HCEC 1CT (cell line): Measurements from ENCODE around the gene VTI1A.
A peak's percentile ranks its signal among the peaks of the same experiment; 100 is the strongest.
"Not testable (repeated sequence)": the region's sequence is repeated elsewhere in the genome, so short reads cannot be mapped to it uniquely, and the experiment has no call there.

Experiments
- DNase-seq: peaks from one replicate; pipeline ENCODE4 v3.0.0-alpha.2; 2017

Gene VTI1A

DNA sequence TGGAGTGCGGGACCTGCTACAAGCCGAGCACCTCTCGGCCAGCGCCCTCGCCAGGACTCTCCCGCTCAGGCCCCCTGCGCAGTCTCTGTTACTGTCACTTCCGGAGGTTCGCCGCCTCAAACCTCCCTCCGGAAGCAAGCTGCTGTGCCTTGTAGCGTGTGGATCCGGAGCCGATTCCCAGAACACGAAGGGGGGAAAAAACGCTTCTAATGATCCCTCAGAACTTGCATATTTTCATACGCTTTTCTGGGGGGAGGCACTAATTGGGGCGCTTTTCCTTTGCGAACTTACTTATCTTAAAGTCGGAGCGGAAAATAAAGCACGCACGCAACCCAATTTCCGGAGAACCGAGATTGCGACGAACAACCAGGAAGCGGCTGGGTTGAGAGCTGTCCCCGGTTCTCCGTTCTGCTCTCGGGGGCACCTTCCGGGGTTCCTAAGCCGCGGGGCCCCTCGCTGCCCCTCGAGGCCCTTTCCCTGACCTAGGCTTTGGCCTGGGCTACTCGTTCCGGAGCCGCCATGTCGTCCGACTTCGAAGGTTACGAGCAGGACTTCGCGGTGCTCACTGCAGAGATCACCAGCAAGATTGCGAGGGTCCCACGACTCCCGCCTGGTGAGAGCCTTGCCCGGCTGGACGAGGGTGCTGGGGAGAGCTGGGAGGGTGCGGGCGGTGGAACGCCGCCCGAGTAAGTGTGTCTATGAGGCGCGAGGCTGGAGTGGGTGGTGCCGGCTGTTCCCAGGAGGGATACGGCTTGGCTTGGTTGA is at the start of gene VTI1A, which contains the start of gene ZDHHC6:
TSS of gene VTI1A (plus strand) at position 361 of the 765 bp plus-strand sequence. CDS start at position 520, 159 bp downstream.
TSS of gene ZDHHC6 (minus strand) at position 60 of the 765 bp plus-strand sequence. CDS start 1,478 bp downstream, outside the sequence.
- peak; percentile 86 for DNase-seq

DNA sequence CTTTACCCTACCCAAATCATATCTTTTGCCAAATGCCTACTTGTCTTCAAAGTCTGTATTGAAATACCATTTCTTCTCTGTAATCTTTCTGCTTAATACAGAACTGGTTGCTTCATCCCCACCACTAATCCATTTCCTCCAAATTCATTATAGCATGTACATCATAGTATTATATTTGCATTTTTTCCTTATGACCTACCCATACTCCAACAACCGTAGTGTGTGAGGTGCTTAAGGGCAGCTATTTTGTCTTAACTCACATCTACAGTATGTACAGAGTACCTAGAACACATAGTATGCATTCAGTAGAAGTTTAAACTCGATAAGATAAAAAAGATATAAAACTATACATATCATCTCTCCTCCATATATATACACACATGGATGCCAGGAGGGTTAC is 49.4 kb upstream of the VTI1A start:
- DNase-seq, result no peak

DNA sequence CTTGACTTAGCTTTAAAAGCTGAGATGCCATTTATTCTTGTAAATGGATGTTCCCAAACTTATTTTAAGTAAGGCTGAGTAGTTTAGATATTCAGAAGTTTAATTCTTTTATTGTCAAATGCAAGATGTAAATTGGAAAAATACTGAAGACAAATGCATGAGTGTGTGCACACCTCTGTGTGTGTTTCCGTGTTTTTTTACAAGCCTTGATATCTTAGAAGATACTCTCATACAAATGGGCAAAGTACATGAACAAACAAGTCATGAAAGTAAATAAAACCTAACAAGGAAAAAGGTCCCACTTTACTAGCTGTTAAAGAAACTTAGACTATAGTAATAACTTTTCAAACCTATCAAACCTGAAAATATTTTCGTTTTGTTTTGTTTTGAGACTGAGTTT is 44.1 kb upstream of the VTI1A start:
- DNase-seq, result no peak

DNA sequence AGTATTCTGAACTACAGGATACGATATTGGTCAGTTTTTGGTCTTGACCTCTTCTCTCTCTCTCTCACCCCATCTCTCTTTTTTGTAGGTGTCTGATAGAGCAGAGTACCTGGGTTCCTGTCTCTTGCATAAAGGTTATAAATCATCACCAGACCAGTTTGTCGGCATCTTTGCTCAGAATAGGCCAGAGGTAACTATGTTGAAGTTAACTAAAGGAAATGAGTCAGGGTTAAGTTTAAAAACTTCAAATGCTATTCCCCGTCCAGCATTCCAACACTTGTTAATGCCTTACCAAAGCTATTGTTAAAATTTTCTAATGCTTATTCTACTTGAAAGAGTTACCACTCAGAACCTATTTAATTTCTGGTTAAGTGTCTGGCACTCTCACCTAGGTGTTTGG is 42.4 kb upstream of the VTI1A start:
- DNase-seq, result peak; percentile 26

DNA sequence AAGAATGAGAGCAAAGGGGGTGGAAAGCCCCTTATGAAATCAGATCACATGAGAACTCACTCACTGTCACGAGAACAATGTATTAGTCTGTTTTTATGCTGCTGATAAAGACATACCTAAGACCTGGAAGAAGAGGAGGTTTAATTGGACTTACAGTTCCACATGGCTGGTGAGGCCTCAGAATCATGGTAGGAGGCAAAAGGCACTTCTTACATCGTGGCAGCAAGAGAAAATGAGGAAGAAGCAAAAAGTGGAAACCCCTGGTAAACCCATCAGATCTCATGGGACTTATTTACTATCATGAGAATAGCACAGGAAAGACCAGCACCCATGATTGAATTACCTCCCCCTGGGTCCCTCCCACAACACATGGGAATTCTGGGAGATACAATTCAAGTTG is 40.2 kb upstream of the VTI1A start:
- DNase-seq, result not testable (repeated sequence)

DNA sequence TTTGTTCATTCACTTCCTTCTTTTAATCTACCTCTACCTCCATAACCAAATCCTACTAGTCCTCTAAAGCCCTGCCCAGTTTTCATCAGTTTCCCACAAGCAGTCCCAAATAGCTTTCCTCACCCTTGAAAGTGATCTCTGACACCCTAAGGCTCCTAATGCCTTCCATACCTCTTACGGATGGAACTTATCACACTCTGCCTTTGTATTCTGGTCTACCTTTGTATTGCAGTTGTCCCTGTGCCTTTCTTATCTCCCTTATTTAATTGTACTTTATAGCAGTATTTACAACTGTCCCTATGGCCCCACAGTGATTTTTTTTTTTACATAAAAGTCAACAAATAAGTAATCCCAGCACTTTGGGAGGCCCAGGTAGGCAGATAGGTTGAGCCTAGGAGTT is 39.3 kb upstream of the VTI1A start:
- DNase-seq, result no peak

DNA sequence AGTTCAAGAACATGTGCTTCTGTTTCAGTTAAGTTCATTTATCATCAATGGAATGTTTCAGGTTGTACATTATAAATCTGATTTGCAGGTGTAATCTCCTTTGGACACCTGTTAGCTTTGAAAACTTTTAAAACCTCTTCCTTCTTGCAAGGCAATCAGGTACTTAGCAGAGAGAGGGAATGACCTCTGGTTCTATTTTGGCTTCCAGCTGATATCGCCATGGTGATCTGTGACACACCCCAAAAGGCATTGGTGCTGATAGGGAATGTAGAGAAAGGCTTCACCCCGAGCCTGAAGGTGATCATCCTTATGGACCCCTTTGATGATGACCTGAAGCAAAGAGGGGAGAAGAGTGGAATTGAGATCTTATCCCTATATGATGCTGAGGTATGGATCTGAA is 37.7 kb upstream of the VTI1A start:
- no peak for DNase-seq

DNA sequence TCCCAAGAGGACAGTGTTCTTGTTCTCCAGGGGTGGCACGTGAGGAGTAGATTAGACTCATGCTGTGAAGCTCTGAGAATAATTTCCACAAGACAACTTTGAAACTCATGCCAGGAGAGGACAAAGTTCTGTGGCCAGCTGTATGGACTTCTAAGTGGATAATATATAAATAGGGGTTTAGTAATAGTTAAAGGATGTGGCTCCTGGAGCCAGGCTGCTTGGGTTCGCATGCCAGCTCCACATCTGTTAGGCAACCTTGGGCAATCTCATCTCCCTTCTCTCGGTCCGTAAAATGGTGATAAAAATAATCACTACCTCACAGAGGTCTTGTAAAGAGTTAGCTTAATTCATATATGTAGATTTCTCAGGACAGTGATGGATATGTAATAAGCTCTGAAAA is 37.3 kb upstream of the VTI1A start:
- no peak for DNase-seq

DNA sequence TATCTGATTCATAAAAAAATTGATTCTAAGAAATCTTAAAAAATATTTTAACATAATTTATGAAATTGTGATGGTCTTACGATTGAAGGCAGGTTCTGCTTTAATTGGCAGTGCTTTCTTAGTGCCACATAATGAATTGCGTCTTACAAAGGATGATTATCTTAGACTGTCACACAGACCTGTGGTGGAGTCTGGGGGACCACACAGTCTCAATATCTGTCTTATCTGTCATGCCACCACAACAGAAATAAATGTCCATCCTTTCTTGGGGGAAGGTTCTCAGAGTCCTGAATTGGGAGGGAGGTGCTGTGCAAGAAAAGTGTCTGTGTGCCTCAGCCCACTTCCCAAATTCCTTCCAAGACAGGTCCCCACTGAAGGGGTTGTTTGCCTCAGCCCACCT is 34.3 kb upstream of the VTI1A start:
- DNase-seq, result no peak

DNA sequence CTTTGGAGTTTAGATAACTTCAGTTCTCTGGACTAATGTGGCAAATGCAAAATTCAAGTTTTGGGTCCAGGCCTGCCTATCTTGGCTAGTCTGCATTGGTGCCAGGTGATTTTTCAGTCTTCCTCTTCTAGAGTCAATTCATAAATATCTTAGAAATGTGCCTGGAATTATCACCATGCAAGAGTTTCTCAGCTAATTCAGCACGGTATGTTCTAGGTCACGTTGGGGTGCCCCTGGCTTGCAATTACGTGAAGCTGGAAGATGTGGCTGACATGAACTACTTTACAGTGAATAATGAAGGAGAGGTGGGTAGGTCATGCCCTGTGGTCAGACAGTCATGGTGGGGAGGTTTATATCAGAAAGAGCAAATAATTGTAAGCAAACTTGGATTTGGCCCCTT is 25.3 kb upstream of the VTI1A start:
- no peak for DNase-seq

DNA sequence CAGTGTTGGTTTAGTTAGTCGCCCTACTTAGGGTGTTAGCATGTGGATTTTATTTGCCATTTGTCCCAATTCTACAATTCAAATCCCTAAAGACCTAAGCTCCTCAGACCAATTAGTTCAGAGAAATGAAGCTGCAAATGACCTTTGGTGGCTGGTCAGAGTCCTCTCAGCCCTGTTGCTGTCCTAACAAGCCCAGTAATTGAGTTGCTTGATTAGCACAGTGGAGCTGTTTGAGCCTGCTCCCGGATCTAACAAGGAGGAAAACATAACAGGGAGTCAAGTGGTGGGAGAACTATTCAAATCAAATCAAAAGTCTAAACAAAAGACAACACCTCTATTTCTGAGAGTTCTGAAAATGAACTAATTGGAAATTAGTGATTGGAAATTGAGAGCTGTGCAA is 22.4 kb upstream of the VTI1A start:
- DNase-seq, result no peak

DNA sequence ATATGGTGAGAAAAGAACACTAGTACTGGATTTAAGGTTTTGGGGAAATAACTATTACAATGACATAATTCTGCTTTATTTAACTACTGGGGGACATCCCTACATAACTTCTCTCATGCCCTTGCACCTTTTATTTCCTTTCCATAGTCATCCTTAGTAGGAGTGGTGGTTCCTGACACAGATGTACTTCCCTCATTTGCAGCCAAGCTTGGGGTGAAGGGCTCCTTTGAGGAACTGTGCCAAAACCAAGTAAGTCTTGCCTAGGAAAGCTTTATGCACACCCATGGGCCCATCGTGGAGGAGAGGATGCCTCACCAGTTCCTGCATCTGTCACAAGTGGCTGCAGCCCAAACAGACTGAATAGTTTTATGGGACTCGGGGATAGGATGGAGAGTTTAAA is 20.9 kb upstream of the VTI1A start:
- DNase-seq, result no peak

DNA sequence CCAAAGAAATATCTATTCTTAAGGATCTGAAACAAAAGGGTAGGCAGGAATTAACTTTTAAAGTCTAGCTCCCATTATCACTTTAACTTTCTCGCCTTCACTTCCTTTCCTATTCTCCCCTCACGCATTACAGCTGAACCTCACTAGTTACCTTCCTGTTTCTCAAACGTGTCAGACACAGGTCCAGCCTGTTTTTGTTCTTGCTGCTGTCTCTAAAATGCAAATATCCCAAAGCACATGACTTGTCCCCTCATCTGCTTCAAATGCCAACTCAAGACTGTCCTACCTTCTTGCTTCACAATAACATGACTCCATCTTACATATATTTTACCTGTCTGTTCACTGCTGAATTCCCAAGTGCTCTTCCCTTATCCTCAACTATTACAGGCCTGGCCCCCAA is 17.9 kb upstream of the VTI1A start:
- no peak for DNase-seq

DNA sequence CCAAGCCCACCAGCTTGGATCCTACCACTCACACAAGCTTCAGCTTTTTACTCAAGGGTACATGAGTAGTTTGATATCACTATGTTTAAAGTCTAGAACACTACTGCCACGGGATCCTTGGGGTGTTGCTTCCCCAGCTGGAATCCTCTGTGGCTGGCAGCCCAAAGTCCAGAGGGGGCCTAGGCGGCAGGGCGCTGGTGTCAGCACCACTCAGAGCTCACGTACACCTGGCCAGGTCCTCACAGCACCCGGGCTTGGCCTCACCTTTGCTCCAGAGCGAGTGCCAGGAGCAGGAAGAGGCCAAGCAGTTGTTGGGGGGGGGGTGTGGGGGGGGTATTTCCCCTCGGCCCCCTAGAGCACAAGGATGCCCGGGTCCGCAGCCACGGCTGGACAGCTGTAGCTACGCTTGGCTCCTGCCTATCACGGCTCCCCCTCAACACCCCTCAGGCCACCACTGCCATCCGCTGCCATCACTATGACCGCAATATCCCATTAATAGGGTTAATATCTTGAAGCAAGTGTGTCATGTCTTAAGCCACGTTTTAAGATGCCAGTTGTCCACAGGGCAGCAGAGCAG is 17.3 kb upstream of the VTI1A start:
- DNase-seq, result no peak

DNA sequence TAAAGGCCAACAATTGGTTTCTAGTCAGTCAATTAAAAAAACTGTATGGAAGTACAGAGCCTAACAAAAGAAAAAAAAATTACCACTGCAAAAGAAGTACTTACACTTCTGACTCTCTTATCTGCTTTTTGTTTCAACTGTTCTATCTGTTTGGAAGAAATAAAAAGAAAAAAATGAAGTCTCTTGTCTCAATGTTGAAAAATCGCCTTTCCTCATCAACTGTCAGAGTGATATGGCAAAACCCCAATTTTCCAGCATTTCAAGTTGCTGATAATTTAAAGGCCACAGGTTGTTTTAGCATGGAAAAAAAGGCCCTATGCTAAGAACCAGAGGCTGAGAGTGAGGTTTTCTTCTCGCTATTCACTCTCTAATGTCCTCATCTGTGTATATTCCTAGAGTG is 13.9 kb upstream of the VTI1A start:
- DNase-seq, result no peak

DNA sequence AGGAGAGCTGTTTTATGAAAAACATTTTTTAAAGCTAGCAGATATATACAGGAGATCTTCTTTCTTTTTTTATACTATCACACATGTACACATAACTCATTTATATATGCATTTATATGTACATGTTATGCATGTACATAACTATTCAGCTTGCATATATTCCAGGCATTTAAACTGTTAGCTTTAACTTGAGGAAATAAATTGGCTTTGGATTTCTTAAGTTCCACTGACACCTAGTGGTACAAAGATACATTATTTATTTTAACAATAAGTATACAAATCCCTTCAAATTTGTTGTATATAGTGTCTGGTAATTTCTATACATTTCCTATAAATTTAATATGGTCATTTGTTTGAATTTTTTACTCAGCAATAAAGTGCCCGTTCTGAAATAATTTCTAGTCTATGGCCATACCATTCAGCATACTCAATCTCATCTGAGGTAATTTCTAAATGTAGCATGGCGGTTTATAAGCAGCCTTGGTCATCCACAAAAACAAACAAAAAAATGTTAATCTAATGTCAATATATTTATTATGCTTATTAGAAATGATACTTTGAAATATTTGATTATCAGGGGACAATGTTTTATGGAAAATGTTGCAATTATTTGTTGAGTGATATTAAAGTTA is 11.9 kb upstream of the VTI1A start:
- peak; percentile 53 for DNase-seq

DNA sequence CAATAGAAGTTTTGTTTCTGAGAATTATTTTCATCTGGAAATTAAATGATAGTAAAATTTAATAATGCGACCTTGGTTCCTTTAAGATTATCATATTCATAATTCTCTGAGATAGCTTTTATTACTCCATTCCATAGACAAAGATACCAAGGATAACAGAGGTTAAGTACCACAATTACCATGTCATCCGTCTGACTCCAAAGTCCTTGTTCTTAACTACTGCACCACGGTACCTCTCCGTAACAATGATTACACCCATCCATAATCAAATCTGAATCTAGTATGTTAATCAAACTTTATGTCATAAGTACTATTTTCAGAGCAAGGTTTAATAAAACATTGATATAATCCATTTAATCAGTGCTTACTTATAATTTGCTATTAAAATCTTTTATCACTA is 8.7 kb upstream of the VTI1A start:
- DNase-seq, result no peak

DNA sequence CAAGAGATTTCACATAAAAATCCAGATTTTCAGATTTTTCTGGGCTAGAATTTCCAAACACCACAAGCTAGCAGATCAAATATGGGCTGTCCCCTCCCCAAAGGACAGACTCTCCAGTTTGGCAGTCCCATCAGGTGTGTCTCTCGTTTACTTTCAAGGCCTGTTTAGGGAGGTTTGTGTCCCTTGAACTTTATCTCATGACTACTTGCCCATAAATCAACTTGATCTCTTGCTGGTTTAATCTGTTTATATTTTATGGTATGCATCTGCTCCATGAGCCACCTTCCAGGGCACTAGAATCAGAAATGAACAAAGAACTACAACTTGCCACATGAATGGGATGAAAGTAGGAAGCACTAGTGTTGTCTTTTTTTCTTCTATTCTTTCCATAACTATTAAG is 5.5 kb upstream of the VTI1A start:
- no peak for DNase-seq

DNA sequence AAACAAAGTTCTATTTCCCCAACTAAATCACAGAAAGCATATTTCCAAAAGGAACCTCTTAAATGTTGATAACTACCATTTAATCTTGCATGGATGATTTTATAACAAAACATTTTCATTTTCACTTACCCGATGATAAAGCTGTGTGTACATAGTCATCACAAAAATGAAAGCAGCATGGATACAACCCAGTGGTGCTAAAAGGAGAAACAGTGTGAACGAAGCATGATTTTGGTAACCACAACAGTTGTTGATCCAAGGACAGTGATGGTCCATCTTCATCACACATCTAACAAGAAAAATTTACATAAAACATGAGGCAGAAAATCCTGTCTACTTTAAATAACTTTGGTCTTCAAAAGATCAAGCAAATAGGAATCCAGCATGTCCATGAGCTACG is 5.0 kb upstream of the VTI1A start:
- DNase-seq, result no peak

DNA sequence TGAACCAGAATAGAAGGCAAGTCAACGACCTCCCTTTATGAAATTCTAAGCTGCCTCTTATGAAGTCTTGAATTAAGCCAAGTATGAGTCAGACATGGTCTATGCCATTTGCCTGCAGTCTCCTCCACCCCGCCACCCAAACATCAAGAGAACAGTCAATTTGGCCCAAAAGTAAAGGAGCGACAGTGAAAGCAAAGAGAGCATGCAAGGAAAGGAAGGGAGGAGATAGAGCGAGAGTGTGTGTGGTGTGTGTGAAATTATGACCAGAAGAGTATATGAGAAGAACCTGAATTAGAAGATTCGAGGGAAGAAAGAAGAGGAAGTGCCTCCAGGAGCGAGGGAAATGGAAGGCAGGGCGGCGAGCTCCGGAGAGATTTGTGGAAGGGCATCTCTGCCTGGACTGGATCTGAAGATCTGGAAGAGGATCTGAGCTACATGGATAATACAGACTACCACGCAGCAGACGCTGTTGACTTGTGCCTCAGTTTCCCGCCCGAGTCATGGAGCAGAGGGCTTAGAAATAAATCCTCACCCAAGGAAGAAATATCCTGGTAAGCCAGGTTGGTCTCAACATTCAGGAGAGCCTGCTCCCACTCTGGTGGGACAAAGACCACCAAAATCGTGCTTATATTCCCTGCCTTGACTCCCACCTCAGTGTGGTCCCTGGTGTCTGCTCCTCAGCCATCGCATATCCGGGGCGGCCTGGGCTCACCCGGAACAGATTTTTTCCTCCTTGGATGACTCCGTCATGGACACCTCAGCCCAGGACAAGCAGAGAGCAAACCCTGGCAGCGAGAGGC is 760 bp upstream of the VTI1A start:
- peak; percentile 16 for DNase-seq

DNA sequence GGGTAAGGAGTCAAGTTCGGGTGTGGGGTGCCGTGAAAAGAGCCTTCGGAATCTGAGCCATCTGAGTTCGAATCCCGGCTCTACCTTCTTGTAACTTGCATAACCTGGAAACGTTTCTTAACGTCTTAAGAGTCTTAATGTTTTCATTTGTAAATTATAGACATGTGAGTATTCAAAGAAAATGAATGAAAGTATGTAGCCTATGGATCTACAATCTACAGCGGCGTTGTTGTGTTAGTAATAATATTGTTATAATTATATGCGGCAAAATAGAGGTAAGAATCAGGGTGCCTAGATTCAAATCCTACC is 559 bp downstream of the VTI1A start:
- DNase-seq, result no peak

DNA sequence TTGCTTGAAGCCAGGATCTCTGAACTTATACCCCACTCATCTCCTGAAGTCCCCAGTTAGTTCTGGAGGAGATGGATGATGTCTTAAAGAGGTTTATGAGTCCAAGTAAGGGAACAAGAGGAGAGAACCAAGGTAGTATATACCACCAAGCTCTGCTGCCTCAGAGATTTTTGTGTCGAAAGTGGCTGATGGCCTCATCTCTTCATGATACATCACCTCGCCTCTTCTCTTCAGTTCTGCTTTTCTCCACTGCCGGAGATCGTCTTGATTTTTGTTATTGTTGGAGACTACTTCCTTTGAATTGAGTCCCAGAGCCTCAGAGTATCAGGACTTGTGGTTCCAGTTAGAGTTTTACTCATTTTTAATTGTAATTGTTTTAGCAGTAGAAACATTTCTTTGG is 1.9 kb downstream of the VTI1A start:
- no peak for DNase-seq

DNA sequence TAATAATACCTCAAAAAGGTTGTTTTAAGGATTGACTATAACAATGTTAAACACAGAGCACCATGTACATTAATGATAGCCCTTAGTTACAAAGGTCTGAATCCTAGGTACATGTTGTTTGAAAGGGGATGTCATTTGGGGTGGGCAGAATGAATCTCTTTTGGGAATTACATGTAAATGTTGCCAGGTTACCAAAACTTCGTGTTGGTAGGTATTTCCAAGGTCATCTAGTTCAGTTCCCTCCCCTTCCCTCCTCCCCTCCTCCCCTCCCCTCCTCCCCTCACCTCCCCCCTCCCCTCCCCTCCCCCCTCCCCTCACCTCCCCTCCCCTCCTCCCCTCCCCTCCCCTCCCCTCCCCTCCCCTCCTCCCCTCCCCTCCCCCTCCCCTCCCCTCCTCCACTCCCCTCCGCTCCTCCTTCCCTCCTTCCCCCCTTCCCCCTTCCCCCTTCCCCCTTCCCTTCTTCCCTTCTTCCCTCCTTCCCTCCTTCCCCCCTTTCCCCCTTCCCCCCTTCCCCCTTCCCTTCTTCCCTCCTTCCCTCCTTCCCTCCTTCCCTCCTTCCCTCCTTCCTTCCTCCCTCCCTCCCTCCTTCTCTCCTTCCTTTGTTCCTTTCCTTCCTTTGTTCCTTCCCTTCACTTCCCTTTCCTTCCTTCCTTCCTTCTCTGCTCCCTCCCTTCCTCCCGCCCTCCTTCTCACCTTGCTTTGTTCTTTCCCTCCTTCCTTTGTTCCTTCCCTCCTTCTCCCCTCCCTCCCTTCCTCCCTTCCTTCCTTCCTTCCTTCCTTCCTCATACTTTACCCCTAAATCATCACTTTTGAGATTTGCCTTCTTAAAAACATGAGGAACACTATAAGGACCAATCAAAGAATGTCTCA is 8.1 kb downstream of the VTI1A start:
- DNase-seq, result no peak
